GM21576 (cell line): ENCODE results near the gene LYRM1.
"Not testable (repeated sequence)": the region's sequence is repeated elsewhere in the genome, so short reads cannot be mapped to it uniquely, and the experiment has no call there.

Experiments
- ATAC-seq: cut with Tn5 transposase; IDR thresholded peaks from one replicate; pipeline ENCODE4 v1.9.1; 2021; ENCODE audit warnings: mild to moderate bottlenecking, moderate library complexity; ENCODE audit not compliant: unreplicated experiment

Gene LYRM1

DNA sequence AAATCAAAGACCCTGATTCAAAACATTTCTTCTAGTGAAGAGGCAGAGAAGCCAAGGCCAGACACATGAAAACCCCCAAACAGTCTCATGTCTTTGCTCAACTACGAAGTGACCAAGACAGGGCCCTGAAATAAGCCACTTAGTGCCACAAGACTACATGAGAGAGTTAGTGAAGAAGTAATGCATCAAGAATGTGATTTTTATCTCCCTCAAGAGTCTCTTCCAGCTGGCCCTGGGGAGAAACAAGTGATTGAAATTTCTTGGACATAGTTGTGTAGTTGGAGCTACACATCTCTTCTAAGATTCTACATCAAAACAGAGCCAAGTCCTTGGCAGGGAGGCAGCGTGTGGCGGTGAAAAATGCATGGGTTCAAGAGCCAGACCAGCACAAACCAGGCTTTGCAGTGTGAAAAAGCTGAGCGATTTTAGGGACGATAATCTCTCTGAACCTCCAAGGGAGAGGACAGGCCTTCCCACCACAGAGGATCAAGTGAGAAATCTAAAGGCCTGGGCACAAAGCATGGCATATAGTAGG is 30.6 kb downstream of the LYRM1 start:
- ATAC-seq = no peak

DNA sequence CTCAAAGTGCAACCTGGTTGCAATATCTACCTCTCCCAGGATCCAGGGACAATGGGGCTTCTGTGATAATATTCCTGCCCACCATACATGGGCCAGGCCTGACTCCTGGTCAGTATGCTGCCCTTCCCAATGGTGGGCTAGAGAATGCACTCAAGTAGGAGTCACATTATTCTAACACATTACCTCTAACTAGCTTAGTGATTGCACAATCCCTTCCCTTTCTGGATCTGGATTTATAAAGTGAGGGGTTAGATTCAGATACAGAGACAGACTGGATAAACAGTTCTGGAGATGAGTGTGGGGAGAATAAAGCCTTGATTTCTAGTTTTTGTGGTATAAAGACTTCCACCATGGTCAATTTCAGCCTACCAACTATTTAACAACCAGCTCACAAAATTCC is 33.0 kb downstream of the LYRM1 start:
- ATAC-seq = no peak

DNA sequence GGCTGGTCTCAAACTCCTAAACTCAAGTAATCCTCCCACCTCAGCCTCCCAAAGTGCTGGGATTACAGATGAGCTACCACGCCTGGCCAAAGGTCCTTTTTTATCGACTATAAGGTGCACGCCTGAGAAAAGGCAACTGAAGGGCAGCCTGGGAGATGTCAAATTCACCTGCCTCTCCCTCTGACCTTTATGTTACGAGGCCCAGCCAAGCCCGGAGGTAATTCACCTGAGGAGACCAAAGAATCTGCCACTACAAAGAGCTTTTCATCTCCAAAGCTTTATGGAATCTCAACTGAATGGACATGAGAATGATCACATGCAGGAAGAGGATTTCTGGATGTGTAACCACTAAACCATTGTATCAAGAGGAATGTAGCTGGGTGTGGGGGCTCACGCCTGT is 37.2 kb downstream of the LYRM1 start:
- no peak for ATAC-seq

DNA sequence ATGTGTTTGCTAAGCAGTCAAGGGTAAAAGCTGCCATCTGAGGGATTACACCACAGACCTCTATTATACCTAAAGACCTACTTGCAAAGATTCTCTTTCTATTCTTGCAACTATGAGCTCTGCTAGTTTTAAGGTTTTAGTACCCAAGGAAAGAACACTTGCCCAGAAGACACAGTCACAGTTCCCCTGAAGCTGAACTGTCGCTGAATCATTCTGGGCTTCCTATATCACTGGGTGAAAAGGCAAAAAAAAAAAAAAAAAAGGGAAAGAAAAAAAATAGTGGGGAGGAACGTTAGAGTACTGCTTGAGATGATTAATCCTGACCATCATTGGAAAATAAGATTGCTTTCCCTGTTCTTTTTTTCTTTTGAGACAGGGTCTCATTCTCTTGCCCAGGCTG is 37.9 kb downstream of the LYRM1 start:
- ATAC-seq = no peak

DNA sequence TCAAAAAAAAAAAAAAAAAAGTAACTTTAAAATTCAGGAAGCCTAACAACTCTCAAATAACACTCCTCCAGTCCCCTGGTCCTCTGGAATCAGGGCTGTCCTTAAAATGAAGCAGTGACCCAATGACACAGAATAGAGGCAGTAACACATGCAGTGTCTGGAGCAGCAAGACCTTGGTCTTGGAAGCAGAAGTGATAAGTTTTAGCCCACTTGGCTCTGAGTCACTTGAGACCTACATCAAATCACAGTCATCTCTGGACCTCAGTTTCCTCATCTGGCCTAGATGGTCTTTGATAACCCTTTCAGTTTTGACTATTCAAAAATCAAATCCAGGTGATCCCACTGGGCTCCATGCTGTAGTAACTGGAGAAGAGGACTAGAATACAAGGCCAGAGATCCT is 39.0 kb downstream of the LYRM1 start:
- ATAC-seq = no peak

DNA sequence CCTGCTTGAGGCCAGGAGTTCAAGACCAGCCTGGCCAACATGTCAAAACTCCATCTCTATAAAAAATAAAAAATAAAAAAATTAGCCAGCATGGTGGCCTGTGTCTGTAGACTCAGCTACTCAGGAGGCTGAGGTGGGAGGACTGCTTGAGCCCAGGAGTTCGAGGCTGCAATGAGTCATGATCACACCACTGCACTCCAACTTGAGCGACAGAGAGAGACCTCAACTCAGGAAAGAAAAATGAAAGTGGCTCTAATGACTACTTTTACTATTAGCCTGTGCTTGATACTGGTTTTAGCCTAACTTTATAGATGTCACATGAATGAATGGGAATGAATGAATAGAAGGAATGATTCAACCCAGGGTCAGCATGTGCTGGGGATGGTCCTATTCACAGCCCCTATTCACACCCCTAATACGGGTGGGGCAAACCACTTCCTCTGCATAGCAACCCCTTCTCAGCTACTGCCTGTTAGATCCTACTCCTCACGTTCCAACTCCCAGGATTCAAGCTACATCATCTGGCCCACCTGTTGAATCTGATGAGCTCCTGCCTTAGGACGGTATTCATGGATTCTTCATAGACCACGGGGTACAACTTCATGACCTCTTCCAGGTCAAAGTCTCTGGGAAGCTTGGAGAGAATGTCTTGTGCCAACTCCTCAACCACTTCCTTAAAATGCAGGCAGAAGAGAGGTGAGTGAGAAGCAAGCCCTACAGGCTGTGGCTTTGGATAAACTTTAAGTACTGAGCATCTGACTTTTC is 40.5 kb downstream of the LYRM1 start:
- no peak for ATAC-seq

DNA sequence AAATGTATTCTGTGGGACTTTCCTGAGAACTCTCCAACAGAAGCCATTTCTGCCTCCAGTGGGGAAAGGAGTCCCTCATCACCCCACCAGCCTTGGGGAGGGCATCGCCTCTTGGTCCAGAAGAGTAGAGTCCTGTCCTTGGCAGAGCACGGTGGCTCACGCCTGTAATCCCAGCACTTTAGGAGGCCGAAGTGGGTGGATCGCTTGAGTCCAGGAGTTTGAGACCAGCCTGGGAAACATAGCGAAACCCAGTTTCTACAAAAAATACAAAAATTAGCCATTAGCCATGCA is 41.0 kb downstream of the LYRM1 start:
- ATAC-seq = no peak

DNA sequence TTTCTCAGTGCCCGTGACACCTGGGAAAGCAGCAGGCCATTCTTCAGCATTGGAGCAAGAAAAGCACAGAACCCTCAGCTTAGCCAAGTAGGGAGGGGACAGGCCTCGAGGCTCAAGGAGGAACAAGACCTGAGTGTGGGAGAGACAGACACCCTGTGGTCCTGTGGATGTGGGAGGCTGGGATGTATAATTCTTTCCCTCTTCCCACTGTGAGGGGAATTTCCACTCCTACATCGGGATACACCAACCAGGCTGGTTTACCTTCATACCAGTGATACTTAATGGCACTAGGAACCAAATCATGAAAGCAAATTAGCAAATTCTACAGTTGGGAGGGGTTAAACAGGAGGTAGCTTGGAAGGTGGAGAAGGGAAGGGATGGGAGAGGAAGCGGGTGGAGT is 41.7 kb downstream of the LYRM1 start:
- ATAC-seq = no peak

DNA sequence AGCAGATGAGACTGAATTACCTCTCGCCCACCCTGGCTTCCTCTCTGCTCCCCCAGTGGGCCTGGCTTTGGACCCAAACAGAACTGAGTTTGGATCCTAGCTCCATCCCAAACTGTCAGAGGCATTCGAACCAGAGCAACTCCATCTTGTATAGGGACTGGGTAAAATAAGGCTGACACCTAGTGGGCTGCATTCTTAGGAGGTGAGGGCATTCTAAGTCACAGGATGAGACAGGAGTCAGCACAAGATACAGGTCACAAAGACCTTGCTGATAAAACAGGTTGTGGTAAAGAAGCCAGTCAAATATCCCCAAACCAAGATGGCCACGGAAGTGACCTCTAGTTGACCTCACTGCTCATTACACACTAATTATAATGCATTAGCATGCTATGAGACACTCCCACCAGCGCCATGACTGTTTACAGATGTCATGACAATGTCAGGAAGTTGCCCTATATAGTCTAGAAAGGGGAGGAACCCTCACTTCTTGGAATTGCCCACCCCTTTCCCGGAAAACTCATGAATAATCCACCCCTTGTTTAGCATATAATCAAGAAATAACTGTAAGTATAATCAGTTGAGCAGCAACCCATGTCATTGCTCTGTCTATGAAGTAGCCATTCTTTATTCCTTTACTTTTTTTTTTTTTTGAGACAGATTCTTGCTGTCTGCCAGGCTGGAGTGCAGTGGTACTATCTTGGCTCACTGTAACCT is 44.4 kb downstream of the LYRM1 start:
- ATAC-seq = no peak

DNA sequence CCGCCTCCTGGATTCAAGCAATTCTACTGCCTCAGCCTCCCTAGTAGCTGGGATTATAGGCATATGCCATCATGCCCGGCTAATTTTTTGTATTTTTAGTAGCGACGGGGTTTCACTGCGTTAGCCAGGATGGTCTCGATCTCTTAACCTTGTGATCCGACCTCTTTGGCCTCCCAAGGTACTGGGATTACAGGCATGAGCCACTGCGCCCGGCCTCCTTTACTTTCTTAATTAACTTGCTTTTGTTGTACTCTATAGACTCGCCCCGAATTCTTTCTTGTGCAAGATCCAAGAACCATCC is 45.0 kb downstream of the LYRM1 start:
- ATAC-seq = not testable (repeated sequence)

DNA sequence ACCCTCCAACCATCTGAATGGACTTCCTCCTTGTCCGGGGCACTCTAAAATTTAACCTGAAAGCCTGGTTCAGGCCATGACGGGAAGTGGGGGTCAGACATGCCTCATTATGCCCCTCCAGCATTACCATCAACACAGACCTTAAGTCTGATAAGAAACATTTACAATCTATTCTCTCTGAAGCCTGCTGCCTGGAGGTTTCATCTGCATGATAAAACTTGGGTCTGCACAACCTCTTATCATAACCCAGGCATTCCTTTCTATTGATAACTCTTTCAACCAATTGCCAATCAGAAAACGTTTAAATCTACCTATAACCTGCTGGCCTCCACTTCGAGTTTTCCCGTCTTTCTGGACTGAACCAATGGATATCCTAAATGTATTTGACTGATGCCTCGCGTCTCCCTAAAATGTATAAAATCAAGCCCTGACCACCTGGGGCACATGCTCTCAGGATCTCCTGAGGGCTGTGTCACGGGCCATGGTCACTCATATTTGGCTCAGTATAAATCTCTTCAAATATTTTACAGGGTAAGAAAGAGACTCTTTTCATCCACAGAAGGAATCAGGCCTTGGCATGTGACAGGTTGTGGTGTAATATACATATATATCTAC is 45.6 kb downstream of the LYRM1 start:
- ATAC-seq = no peak

DNA sequence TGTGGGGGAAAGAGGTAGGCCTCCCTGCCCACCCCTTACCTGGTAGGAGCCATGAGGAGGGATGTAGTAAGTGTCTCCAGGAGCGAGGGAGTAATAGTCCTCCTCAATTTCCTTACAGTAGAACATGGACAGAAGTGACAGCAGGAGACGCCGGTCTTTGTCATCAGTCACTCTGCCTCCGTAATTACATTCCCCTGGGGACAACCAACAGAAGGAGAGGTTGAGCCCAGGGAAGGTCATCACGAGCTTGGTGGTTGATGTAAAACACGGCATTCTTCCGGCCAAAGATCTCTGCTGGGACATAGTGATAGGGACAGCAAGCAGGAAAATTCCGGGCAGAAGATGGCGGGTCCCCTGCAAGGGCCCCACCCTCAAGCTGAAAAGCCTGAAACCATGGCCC is 47.9 kb downstream of the LYRM1 start:
- ATAC-seq = no peak

DNA sequence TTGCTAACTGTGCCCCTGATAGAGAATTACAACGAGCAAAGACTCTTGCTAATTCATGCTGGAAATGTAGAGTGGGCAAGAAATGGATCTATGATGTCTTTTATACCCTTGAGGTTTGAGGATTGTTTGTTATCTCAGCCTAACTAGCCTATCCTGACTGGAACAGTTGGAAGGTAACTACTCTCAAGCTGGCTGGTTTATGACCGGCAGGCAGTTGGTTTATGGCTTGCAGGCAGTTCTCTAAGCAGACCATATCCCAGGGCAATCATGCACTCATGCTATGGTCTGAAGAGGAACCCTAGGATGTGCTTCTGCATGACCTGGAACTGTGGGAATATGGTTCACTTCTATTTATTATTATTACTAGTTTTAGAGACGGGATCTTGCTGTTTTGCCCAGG is 49.1 kb downstream of the LYRM1 start:
- no peak for ATAC-seq

DNA sequence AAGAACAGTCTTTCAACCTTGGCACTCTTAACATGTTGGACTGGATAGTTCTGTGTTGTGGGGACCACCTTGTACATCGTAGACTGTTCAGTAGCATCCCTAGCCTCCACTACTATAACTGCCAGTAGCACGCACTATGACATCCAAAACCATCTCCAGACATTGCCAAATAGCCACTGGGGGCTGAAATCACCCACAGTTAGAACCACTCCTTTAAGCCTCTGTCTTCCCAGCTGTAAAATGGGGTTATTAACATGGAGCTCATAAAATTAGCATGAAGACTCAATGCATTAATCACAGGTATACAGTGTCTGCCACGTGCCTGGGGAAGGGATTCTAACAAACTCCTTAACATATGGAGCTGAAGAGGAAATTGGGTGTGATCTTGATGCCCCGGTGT is 49.7 kb downstream of the LYRM1 start:
- ATAC-seq = no peak

DNA sequence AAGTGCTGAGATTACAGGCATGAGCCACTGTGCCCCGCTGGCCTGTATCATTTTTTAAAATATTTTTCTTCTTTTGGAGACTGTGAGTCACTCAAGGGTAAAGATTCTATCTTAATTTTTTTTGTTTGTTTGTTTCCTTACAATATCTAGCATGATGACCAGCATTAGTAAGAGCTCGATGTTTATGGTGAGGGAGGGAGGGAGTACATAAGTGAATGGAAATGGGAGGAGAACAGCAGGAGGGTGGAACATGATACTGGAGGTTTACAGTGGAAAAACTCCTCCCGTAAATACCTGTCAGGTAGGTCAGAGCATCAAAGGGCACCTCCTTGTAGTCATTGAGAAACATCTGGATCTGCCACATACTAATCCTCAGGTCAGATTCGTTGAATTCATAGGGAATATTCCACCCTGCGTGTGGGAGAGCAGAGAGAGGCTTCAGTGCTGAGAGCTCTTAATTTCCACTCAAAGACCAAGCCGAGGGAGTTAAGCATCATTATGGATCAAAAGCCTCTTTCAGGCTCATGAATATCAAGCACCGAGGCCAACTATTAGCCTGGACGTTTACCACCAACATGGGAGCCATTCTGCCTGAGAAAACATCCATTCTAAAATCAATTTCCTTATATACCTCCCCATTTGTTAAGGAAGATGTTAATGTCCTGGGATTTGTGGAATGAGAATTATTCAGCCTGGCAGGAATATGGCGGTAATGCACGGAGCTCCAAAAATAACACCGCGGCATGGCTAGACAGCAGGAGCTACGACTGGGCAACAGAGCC is 51.8 kb downstream of the LYRM1 start:
- no peak for ATAC-seq

DNA sequence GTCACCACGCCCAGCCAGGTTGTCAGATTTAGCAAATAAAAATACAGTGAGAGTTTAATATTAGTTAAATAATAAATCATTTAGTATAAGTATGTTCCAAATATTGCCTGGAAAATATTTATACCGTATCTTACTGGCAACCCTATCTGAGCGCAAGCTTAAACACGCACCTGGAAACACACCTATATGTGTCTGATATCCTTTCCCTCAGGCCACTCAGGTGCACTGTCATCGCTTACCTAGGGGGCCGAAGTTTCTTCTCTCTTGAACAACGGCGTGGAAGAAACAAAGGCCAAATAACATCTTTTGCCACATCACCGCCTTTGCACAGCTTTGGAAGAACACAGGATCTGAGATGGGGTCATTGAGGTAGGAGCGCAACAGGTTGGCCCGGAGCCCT is 54.0 kb downstream of the LYRM1 start:
- ATAC-seq = no peak

DNA sequence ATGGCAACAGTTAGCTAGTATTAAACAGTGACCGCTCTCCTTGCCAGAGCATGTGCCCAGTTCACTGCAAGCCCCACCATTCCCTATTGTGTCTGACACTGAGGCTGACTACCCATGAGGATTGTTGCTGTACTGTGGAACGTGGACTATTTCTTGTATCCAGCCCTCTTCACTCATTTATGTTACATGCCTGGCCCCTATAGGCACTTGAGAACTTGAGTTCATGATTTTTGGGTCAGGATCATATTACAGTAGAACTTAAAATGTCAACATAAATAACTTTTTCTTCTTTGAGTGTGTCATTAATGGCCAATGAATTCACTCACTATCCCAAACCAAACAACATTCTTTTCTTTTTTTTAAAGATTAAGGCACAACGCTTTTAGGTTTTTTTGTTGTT is 55.7 kb downstream of the LYRM1 start:
- no peak for ATAC-seq

DNA sequence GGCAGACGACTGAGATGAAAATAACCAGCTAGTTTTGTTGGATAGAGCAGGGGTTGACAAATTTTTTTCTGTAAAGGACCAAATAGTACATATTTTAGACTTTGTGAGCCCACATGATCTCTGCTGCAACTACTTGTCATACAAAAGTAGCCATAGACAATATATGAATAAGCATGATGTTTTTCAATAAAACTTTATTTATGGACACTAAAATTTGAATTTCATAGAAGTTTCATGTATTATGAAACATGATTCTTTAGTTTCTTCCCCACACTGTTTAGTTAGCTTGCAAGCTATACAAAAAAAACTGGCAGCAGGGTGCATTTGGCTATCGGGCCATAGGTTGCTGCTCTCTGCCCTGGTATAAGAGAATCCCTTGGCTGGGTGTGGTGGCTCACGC is 56.6 kb downstream of the LYRM1 start:
- no peak for ATAC-seq

DNA sequence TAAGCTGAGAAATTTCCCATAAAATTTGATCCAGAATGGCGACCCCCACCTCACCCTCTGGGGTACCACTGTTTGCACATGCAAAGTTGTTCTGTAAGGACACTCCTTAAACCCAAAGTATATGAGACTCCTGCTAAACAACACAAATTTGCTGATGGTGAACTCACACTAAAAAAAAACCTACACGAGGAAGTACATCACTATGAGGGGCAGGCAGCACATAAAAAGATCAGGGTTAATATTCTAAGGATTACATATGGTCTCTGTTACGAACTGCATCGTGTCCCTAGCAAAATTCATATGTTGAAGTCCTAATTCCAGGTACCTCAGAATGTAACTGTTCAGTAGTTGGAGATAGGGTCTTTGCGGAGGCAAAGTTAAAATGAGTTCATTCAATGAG is 60.3 kb downstream of the LYRM1 start:
- no peak for ATAC-seq

DNA sequence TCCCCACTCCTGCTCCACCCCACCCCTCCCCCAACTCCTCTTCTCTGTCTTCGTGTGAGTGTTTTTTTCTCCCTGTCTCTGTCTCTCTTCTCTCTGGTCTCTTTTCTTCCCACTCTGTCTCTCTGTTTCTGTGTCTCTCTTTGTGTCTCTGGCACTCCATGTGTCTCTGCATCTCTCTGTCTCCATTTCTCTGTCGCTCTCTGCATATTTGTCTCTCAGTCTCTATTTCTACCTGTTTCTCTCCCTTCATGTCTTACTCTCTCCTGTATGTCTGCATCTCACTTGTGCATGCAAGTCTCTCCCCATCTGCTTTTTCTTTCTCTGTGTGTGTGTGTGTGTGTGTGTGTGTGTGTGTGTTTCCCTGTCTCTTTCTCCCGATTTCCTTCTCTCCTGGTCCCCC is 68.2 kb downstream of the LYRM1 start:
- no peak for ATAC-seq

DNA sequence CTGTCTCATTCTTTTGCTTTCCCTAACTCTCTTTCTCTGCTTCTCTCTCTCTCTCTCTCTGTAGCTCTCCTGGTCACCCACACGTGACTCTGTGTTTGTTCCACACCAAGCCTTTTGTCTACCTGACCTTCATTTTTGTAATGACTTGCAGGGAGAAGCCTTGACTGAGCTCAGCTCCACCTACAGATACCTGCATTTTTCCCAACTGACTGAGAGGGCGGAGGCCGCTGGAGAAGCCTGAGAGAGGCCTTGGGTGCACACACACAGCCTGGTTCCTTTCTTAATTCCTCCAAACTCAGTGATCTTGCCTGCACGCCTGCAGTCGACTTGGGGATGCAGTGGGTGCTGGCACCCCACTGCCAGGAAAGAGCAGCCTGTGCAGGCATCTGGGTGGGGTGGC is 68.8 kb downstream of the LYRM1 start:
- no peak for ATAC-seq

DNA sequence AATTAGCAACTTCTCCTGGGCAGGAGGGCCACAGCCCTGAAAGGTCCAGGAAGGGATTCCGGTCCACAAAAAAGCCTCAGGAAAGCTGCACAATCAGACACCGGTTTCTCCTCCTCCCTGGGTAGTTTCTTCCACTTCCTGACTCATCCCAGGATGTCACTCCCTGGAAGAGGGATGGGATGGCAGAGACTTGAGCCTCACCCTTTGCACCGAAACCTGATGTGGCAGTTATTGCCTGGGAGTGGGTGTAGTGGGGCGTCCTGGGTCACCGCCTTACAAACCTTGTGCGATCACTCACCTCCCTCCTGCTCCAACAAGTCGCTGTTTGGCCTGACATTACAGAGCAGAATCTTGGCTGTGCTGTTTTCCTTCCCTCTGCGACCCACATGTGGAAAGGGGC is 70.8 kb downstream of the LYRM1 start:
- ATAC-seq = no peak
